Panc1 (cell line): ENCODE results near the gene HCN1.

Experiments used
- CTCF ChIP-seq: fragments of 450-650 bp; IDR thresholded peaks from 2 replicates; pipeline ENCODE4 v1.5.1; 2017; ENCODE audit warnings: mild to moderate bottlenecking
- POLR2AphosphoS5 ChIP-seq: IDR thresholded peaks from 2 replicates; pipeline ENCODE4 v1.6.1; 2012; ENCODE audit warnings: mild to moderate bottlenecking, low read depth, low read length, moderate library complexity
- REST ChIP-seq, 2 experiments: IDR thresholded peaks; 2 replicates each; pipeline ENCODE4 v1.6.1; 2011 to 2012; ENCODE audit warnings: low read depth in 2 of 2, control low read depth in 1 of 2, low read length in 1 of 2, mild to moderate bottlenecking in 1 of 2, moderate library complexity in 1 of 2; ENCODE audit not compliant: insufficient read depth in 1 of 2

- TF ChIP-seq CTCF (no peak), POLR2AphosphoS5 (no peak), REST (IDR thresholded peaks at IDR 0.05; ENCODE audit: insufficient read depth in 1 of 2, low read depth in 2 of 2, low read length in 1 of 2) (no peak)
These were observed 443.2 kb downstream of the HCN1 start for GRCh38 chr5:45252978-45253377.
